Measurements from ENCODE around the gene PAXX.

DNA sequence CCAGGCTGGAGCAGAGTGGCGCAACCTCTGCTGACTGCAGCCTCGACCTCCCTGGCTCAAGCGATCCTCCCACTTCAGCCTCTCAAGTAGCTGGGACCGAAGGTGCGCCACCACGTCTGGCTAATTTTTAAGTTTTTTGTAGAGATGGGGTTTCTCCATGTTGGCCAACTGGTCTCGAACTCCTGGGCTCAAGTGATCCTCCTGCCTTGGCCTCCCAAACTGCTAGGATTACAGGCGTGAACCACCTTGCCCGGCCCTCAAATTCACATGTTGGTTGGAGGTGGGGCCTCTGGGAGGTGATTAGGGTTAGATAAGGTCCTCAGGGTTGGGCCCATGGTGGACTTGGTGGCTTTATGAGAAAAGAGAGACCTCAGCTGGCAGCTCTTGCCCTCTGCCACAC, 30.1 kb upstream of the PAXX start:
- no peak for TF ChIP-seq FOXM1 (IDR thresholded peaks at IDR 0.05; ENCODE audit: borderline replicate concordance)
- TF ChIP-seq SUZ12 (IDR thresholded peaks at IDR 0.05): no peak
- TF ChIP-seq HDGF (IDR thresholded peaks at IDR 0.05; ENCODE audit: borderline replicate concordance): no peak
- no peak for TF ChIP-seq ELF4 (IDR thresholded peaks at IDR 0.05)
- no peak for TF ChIP-seq NFRKB (IDR thresholded peaks at IDR 0.05)
- no peak for TF ChIP-seq L3MBTL2 (conservative IDR thresholded peaks at IDR 0.05)
- no peak for TF ChIP-seq TARDBP (IDR thresholded peaks at IDR 0.05)
- TF ChIP-seq ZNF384 (IDR thresholded peaks at IDR 0.05): no peak
- TF ChIP-seq LEF1 (IDR thresholded peaks at IDR 0.05; ENCODE audit: borderline replicate concordance): no peak
- TF ChIP-seq BHLHE40 (IDR thresholded peaks at IDR 0.05; ENCODE audit: borderline replicate concordance): no peak
- TF ChIP-seq FOXA1 (IDR thresholded peaks at IDR 0.05): no peak
- TF ChIP-seq SP1 (IDR thresholded peaks at IDR 0.05): no peak
- TF ChIP-seq CTBP1 (IDR thresholded peaks at IDR 0.05; ENCODE audit: borderline replicate concordance): no peak
- no peak for TF ChIP-seq ARNT (IDR thresholded peaks at IDR 0.05)
